ENCODE data around the gene JADE2. TPM values are rescaled to one million over a fixed set of nuclear protein-coding genes. Genes with fewer than 3 reads are reported as not detected.

The JADE2 gene
- total and polyA plus RNA-seq, 2 of the 8 experiments (the other 6 are each of a cell fraction or from before 2014, with no cell fraction given), result 19.2 to 55.8 TPM

DNA sequence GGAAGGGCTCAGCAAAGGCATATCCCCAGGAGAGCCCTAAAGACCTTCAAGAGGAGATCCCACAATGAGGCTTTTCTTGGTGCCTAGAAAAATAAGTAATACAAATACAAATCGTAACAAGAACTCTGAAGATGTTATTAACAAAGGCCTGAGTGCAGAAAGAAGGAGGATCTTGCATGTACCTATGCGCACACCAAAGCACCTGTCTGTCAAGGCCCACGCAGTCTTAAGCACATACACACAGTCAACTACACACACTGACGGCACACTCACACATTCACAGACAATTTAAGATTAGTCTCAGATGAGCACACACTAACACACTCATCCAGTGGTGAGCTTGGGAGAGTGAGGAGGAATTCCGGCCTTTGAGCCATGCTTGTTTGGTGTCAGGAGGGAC is 38.5 kb downstream of the JADE2 start:
- CTCF ChIA-PET (ENCODE audit: partially characterized antibody), result interaction anchor here (0.9 to 5.8 kb wide), 3 partner anchors 14 to 32 kb away, joined by 3 to 54 read pairs (median 12); no protein-coding TSS in a partner anchor
- no peak overlapping the region for H3K56ac ChIP-seq (replicated peaks; ENCODE audit: insufficient read length, low read depth, low read length)
- DNase-seq (ENCODE audit: low read depth in 1 of 2, low spot score in 2 of 2), result no peak
- 67% methylated on average over 5 of the region's 5 CpGs; no CpG with 5 or more reads in 1 of the 2 experiments for WGBS, 2 experiments (ENCODE audit: extremely low coverage in 1 of 2, insufficient coverage in 1 of 2, insufficient read length in 1 of 2, insufficient replicate concordance in 2 of 2, low coverage in 1 of 2, low lambda C conversion rate in 2 of 2, missing lambda C conversion rate in 1 of 2)
- H4K91ac ChIP-seq (replicated peaks; ENCODE audit: insufficient read length, low read length), result no peak overlapping the region
- H4K5ac ChIP-seq (ENCODE audit: insufficient read length, low read depth, low read length), result no peak overlapping the region
- H3K4me2 ChIP-seq (ENCODE audit: insufficient read depth in 1 of 2, low read depth in 2 of 2, low read length in 2 of 2), result no peak overlapping the region
- H3K9ac ChIP-seq (replicated peaks in 1 of 4; ENCODE audit: extremely low read depth in 1 of 4, low read depth in 3 of 4, low read length in 3 of 4), result no peak overlapping the region
- FAIRE-seq, result no peak
- H3K4me1 ChIP-seq (replicated peaks in 1 of 4; ENCODE audit: control insufficient read depth in 3 of 4, insufficient read depth in 4 of 4, low read length in 3 of 4), result no peaks in the 10 kb centered on the region
- H2BK120ac ChIP-seq (replicated peaks; ENCODE audit: low read depth, low read length), result no peak overlapping the region
- no peak overlapping the region for H2BK12ac ChIP-seq (ENCODE audit: low read depth, low read length)
- no peaks in the 10 kb centered on the region for H3K23me2 ChIP-seq (ENCODE audit: low read depth, low read length)
- no peak overlapping the region for H3K18ac ChIP-seq (ENCODE audit: extremely low read depth, low read length)
- peaks cover 0 to 3% of the 10 kb centered on the region in 2 experiments; a peak in 1 of 4 replicates for H3K79me2 ChIP-seq (ENCODE audit: control insufficient read depth in 1 of 2, insufficient read depth in 2 of 2, low read length in 2 of 2)
- no peak overlapping the region; the same call in 1 of the 2 replicates for H2BK5ac ChIP-seq (ENCODE audit: low read depth, low read length)
- POLR2A ChIA-PET (ENCODE audit: partially characterized antibody), result no interaction called here
- no peak overlapping the region for H4K8ac ChIP-seq (ENCODE audit: extremely low read depth, insufficient read depth, low read length)
- no peak overlapping the region for H3K4me3 ChIP-seq (ENCODE audit: extremely low read depth in 1 of 4, insufficient read depth in 2 of 4, low read depth in 3 of 4, low read length in 4 of 4)
- H4K20me1 ChIP-seq (replicated peaks in 1 of 2; ENCODE audit: control insufficient read depth in 1 of 2, insufficient read depth in 2 of 2, low read length in 2 of 2), result peaks cover 0 to 14% of the 10 kb centered on the region in 2 experiments
- H3K36me3 ChIP-seq (ENCODE audit: control insufficient read depth in 2 of 4, insufficient read depth in 4 of 4, low read length in 3 of 4), result peaks cover 35 to 73% (median 64%) of the 10 kb centered on the region in 4 experiments
- no peak overlapping the region for H2BK20ac ChIP-seq (ENCODE audit: low read length)
- H2AK5ac ChIP-seq (ENCODE audit: low read depth, low read length), result no peak overlapping the region
- no peak overlapping the region for H3K27ac ChIP-seq (ENCODE audit: low read depth, low read length)
- peaks cover 2% of the 10 kb centered on the region; the same call in 1 of the 2 replicates for H3K79me1 ChIP-seq (ENCODE audit: low read depth, low read length)
- H3K4ac ChIP-seq (replicated peaks; ENCODE audit: insufficient read length, low read depth, low read length), result no peak overlapping the region
- H3K14ac ChIP-seq (ENCODE audit: insufficient read length), result no peak overlapping the region
- H2BK15ac ChIP-seq (ENCODE audit: low read length), result no peak overlapping the region
- H3K27me3 ChIP-seq (replicated peaks in 1 of 4; ENCODE audit: control insufficient read depth in 3 of 4, extremely low read depth in 1 of 4, insufficient read depth in 3 of 4, low read length in 3 of 4), result no peaks in the 10 kb centered on the region
- H2AFZ ChIP-seq (ENCODE audit: low read length), result no peak overlapping the region
- no peak overlapping the region for H3K23ac ChIP-seq (ENCODE audit: insufficient read length)
- no peaks in the 10 kb centered on the region for H3K9me3 ChIP-seq (ENCODE audit: insufficient read depth in 2 of 2, low read depth in 1 of 2, low read length in 1 of 2)
- no peak for TF ChIP-seq CHD2 (IDR thresholded peaks at IDR 0.05; ENCODE audit: low read length)
- TF ChIP-seq, protein P1, sequence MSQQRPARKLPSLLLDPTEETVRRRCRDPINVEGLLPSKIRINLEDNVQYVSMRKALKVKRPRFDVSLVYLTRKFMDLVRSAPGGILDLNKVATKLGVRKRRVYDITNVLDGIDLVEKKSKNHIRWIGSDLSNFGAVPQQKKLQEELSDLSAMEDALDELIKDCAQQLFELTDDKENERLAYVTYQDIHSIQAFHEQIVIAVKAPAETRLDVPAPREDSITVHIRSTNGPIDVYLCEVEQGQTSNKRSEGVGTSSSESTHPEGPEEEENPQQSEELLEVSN (IDR thresholded peaks at IDR 0.05), result no peak
- no peak for TF ChIP-seq RAD21 (IDR thresholded peaks at IDR 0.05 in 1 of 2, conservative IDR thresholded peaks at IDR 0.05 in 1 of 2; ENCODE audit: low read depth in 2 of 2, low read length in 2 of 2)
- TF ChIP-seq PHF8 (conservative IDR thresholded peaks at IDR 0.05; ENCODE audit: low read depth, low read length), result no peak

All from H1 (cell line).